K562 (cell line): ENCODE measurements around the gene SATB2. TPM values are rescaled to one million over a fixed set of nuclear protein-coding genes. Genes with fewer than 3 reads are reported as not detected.

ENCODE experiments used
- ATAC-seq: fragments of 200-7000 bp; cut with Tn5 transposase; 3 replicates; pipeline ENCODE4 v1.9.1; 2020; ENCODE audit warnings: moderate library complexity
- BruUV-seq: library from RNA; stranded (reverse); fragments of 400-500 nt; replicated peaks from 2 replicates; lab custom pipeline; 2021; lab: Mats Ljungman, UMichigan
- CTCF ChIA-PET: fragments of 300-600 bp; formaldehyde crosslinking; extraction: SDS; loops from one replicate; lab custom pipeline; 2021; ENCODE audit warnings: low intra/inter-chr PET ratio; lab: Yijun Ruan, JAX
- POLR2A ChIA-PET: fragments of 300-600, 350-650 bp; sonication (Branson Sonifier 250); formaldehyde crosslinking; extraction: SDS; loops from one replicate; lab custom pipeline; 2021; ENCODE audit warnings: antibody characterized with exemption, inconsistent platforms; lab: Yijun Ruan, JAX
- DNase-seq, 4 experiments: peaks; one replicate each; pipeline versions ENCODE4 v3.0.0 to v3.0.0-alpha.2; 2011 to 2018; ENCODE audit warnings: low spot score in 3 of 4, mixed read lengths in 3 of 4; ENCODE audit errors: extremely low read depth in 1 of 4
- FAIRE-seq: peaks from 2 replicates; lab custom pipeline; 2011; peaks lifted over from hg19 to GRCh38; lab: Jason Lieb, UNC
- H2AFZ ChIP-seq: 2 replicates; pipeline ENCODE4 v1.6.0; 2011; ENCODE audit warnings: low read depth, low read length, control low read depth, inconsistent platforms
- H3K27ac ChIP-seq: fragments of 200-600 bp; 3 replicates; pipeline ENCODE4 v1.8.0; 2011; ENCODE audit warnings: low read depth, mild to moderate bottlenecking, control low read depth, inconsistent platforms, low read length, moderate library complexity, mixed read lengths; ENCODE audit errors: extremely low read depth
- H3K27me3 ChIP-seq, 2 experiments: fragments of 300-600 bp in 1 of 2; 2 replicates in 1 of 2; 3 replicates in 1 of 2; pipeline versions ENCODE4 v1.6.0 to v1.8.0; 2011; ENCODE audit warnings: inconsistent platforms in 2 of 2, low read length in 2 of 2, mild to moderate bottlenecking in 1 of 2, mixed read lengths in 1 of 2, moderate library complexity in 1 of 2; ENCODE audit not compliant: control insufficient read depth in 2 of 2, insufficient read depth in 2 of 2
- H3K36me3 ChIP-seq: fragments of 300-600 bp; 3 replicates; pipeline ENCODE4 v1.8.0; 2011; ENCODE audit warnings: mild to moderate bottlenecking, low read length, inconsistent platforms; ENCODE audit not compliant: control insufficient read depth, insufficient read depth
- H3K4me1 ChIP-seq, 2 experiments: fragments of 200-600 bp in 1 of 2; replicated peaks in 1 of 2; 2 replicates in 1 of 2; 3 replicates in 1 of 2; pipeline versions ENCODE4 v1.5.1 to v1.8.0; 2011; ENCODE audit warnings: inconsistent platforms in 2 of 2, low read length in 2 of 2, mild to moderate bottlenecking in 1 of 2, mixed read lengths in 1 of 2, moderate library complexity in 1 of 2; ENCODE audit not compliant: control insufficient read depth in 2 of 2, insufficient read depth in 2 of 2
- H3K4me2 ChIP-seq: 2 replicates; pipeline ENCODE4 v1.6.1; 2011; ENCODE audit warnings: low read length, control low read depth, inconsistent platforms, mixed read lengths; ENCODE audit not compliant: insufficient read depth
- H3K4me3 ChIP-seq: fragments of 200-600 bp; sonication (generic), shearing (Covaris generic); 2 replicates; pipeline ENCODE4 v1.5.1; 2016; ENCODE audit warnings: control low read depth, inconsistent platforms
- H3K79me2 ChIP-seq: fragments of 200-600 bp; 3 replicates; pipeline ENCODE4 v1.8.0; 2011; ENCODE audit warnings: low read length, inconsistent platforms; ENCODE audit not compliant: control insufficient read depth, insufficient read depth
- H3K9ac ChIP-seq, 2 experiments: 2 replicates each; pipeline versions ENCODE4 v1.6.0 to v1.6.1; 2011; ENCODE audit warnings: low read depth in 2 of 2, low read length in 2 of 2, control low read depth in 1 of 2, inconsistent platforms in 1 of 2, mild to moderate bottlenecking in 1 of 2, mixed read lengths in 1 of 2; ENCODE audit not compliant: insufficient read depth in 1 of 2
- H3K9me1 ChIP-seq: one replicate; pipeline ENCODE4 v1.6.0; 2011; ENCODE audit warnings: inconsistent platforms, mild to moderate bottlenecking, low read length, moderate library complexity; ENCODE audit not compliant: control insufficient read depth, insufficient read depth
- H3K9me3 ChIP-seq: replicated peaks from 2 replicates; pipeline ENCODE4 v1.5.1; 2011; ENCODE audit warnings: low read depth, low read length, inconsistent platforms; ENCODE audit not compliant: control insufficient read depth, insufficient read depth
- H4K20me1 ChIP-seq: replicated peaks from 2 replicates; pipeline ENCODE4 v1.6.1; 2011; ENCODE audit warnings: low read length, inconsistent platforms, mixed read lengths; ENCODE audit not compliant: control insufficient read depth, insufficient read depth
- BMI1 ChIP-seq: fragments of 150-350 bp; IDR thresholded peaks from 2 replicates; pipeline ENCODE4 v1.6.1; 2014; ENCODE audit warnings: low read length
- MYBL2 ChIP-seq, 2 experiments: fragments of 450-650 bp in 1 of 2; sonication (generic) in 1 of 2; formaldehyde crosslinking in 1 of 2; IDR thresholded peaks; 2 replicates each; pipeline versions ENCODE4 v1.6.1 to v1.8.1; 2017 to 2022; ENCODE audit warnings: borderline replicate concordance in 1 of 2, inconsistent platforms in 1 of 2, low read depth in 1 of 2, mild to moderate bottlenecking in 1 of 2, missing genetic modification reagents in 1 of 2, moderate library complexity in 1 of 2
- NCOR1 ChIP-seq: fragments of 450-650 bp; IDR thresholded peaks from 2 replicates; pipeline ENCODE4 v1.6.1; 2016; ENCODE audit warnings: mild to moderate bottlenecking, moderate library complexity
- TBP ChIP-seq: optimal IDR thresholded peaks from 2 replicates; pipeline ENCODE3; 2011; ENCODE audit warnings: low read depth, low read length, improper control_type of control experiment
- ZNF512 ChIP-seq: IDR thresholded peaks from 2 replicates; pipeline ENCODE4 v1.6.1; 2016; ENCODE audit warnings: missing genetic modification characterization, missing compliant biosample characterization
- ZNF699 ChIP-seq: fragments of 250-450 bp; sonication (Bioruptor Pico); IDR thresholded peaks from 2 replicates; pipeline ENCODE4 v1.8.0; 2021; ENCODE audit warnings: mild to moderate bottlenecking, moderate library complexity; ENCODE audit not compliant: insufficient replicate concordance
- WGBS: fragments of 100-300 bp; shearing (Covaris generic); methylation state at CpG from one replicate; pipeline ENCODE4 v1.1.6; 2016; ENCODE audit warnings: low coverage, mixed read lengths; ENCODE audit not compliant: insufficient coverage; ENCODE audit errors: missing lambda C conversion rate; 5-methylcytosine and 5-hydroxymethylcytosine counted together
- in situ Hi-C: fragments of 300-500 bp; cut with MboI; formaldehyde crosslinking; loops from 4 replicates; pipeline ENCODE4 v1.15.0; 2018; ENCODE audit warnings: inconsistent platforms, mixed read lengths
- intact Hi-C: fragments of 100-400 bp; cut with micrococcal nuclease; formaldehyde crosslinking; loops from 2 replicates; pipeline ENCODE4 v1.14.2; 2022
- polyA plus RNA-seq, 8 experiments: library from polyadenylated mRNA; depleted of rRNA in 4 of 8; stranded (reverse) in 5 of 8; unstranded in 3 of 8; fragments of >200 nt; fragmentation: Nextera tagmentation in 2 of 8; fragmentation: Illumina TruSeq in 1 of 8; extraction: Ambion mirVana in 2 of 8; extraction: Trizol in 1 of 8; gene quantifications; 2 replicates each; pipeline versions ENCODE4 v1.2.1 to v1.2.3, GENCODE V29; 2011 to 2014; ENCODE audit warnings: inconsistent platforms in 1 of 8, missing spikeins in 1 of 8
- total RNA-seq, 7 experiments: library from RNA; depleted of rRNA in 6 of 7; stranded (reverse); fragments of >200 nt in 6 of 7; fragmentation: Illumina TruSeq in 2 of 7; extraction: Trizol in 2 of 7; gene quantifications; 2 replicates each; pipeline versions ENCODE4 v1.2.1 to v1.2.3, GENCODE V29; 2011 to 2021; ENCODE audit warnings: low replicate concordance in 1 of 7
- TF ChIP-seq, protein P1 (sequence below): fragments of 450-650 bp; IDR thresholded peaks from 2 replicates; pipeline ENCODE4 v1.7.1; 2018; ENCODE audit warnings: mild to moderate bottlenecking, low read depth; ENCODE audit not compliant: partially characterized antibody
- TF ChIP-seq, protein P2 (sequence below), 2 experiments: fragments of 450-650 bp; IDR thresholded peaks; 2 replicates each; pipeline ENCODE4 v1.6.1; 2018; ENCODE audit warnings: mild to moderate bottlenecking in 2 of 2, low read depth in 1 of 2; ENCODE audit not compliant: partially characterized antibody in 2 of 2
- TF ChIP-seq, protein P3 (sequence below): sonication (generic); formaldehyde crosslinking; IDR thresholded peaks from 2 replicates; pipeline ENCODE4 v1.8.0; 2022; ENCODE audit warnings: missing genetic modification reagents, mild to moderate bottlenecking, borderline replicate concordance

Gene SATB2
- total and polyA plus RNA-seq, 9 of the 15 experiments (the other 6 are each of a cell fraction or from before 2014, with no cell fraction given), result 4.5 to 34.0 (median 15.1) TPM

DNA sequence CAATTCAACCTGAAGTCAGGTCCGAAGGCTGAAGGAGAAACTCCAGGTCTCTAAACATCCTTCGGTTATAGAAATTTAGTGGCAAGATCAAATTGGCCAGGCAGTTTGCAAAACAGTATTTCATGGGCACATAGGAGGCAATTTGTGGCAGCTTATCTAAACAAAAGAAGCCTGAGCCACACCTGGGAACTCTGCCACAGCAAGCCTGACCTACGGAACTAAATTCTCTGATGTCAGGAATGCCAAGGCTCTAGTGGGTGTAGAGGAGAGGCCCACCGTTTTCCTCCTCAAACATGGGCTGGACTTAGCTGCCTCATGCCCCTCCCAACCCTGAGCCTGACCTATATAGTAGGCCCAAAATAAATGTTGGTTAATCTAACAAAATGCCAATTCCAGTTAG, 16.0 kb downstream of the SATB2 start:
- Histone ChIP-seq H2AFZ (no peak overlapping the region), H4K20me1 (peaks cover 13% of the 10 kb centered on the region; the same call in 1 of the 2 replicates), H3K9me1 (no peaks in the 10 kb centered on the region), H3K9ac (no peak overlapping the region), H3K9me3 (no peaks in the 10 kb centered on the region), H3K27ac (no peak overlapping the region), H3K4me3 (no peak overlapping the region), H3K27me3 (no peaks in the 10 kb centered on the region), H3K4me1 (peaks cover 0 to 6% of the 10 kb centered on the region in 2 experiments; a peak in 2 of 5 replicates), H3K36me3 (peaks cover 59% of the 10 kb centered on the region), H3K4me2 (no peak overlapping the region), H3K79me2 (peaks cover 95% of the 10 kb centered on the region)
- no TSS peak for BruUV-seq
- FAIRE-seq, result no peak
- no peak for ATAC-seq
- no peak for DNase-seq
- intact Hi-C loops, result no loop called here
- POLR2A ChIA-PET, result no interaction called here
- 86% methylated on average over 4 of the region's 4 CpGs for whole genome bisulfite sequencing
- in situ Hi-C loops, result no loop called here
- CTCF ChIA-PET, result no interaction called here
- no peak for TF ChIP-seq NCOR1
- TF ChIP-seq ZNF512 (tag), result no peak
- no peak for TF ChIP-seq MYBL2 (IDR thresholded peaks at IDR 0.05; ENCODE audit: low read depth)
- no peak for TF ChIP-seq MYBL2 (CRISPR knock-in tag; IDR thresholded peaks at IDR 0.05; ENCODE audit: borderline replicate concordance)
- TF ChIP-seq, protein P1, sequence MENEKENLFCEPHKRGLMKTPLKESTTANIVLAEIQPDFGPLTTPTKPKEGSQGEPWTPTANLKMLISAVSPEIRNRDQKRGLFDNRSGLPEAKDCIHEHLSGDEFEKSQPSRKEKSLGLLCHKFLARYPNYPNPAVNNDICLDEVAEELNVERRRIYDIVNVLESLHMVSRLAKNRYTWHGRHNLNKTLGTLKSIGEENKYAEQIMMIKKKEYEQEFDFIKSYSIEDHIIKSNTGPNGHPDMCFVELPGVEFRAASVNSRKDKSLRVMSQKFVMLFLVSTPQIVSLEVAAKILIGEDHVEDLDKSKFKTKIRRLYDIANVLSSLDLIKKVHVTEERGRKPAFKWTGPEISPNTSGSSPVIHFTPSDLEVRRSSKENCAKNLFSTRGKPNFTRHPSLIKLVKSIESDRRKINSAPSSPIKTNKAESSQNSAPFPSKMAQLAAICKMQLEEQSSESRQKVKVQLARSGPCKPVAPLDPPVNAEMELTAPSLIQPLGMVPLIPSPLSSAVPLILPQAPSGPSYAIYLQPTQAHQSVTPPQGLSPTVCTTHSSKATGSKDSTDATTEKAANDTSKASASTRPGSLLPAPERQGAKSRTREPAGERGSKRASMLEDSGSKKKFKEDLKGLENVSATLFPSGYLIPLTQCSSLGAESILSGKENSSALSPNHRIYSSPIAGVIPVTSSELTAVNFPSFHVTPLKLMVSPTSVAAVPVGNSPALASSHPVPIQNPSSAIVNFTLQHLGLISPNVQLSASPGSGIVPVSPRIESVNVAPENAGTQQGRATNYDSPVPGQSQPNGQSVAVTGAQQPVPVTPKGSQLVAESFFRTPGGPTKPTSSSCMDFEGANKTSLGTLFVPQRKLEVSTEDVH, result no peak
- TF ChIP-seq TBP, result no peak
- no peak for TF ChIP-seq BMI1
- TF ChIP-seq, protein P2, sequence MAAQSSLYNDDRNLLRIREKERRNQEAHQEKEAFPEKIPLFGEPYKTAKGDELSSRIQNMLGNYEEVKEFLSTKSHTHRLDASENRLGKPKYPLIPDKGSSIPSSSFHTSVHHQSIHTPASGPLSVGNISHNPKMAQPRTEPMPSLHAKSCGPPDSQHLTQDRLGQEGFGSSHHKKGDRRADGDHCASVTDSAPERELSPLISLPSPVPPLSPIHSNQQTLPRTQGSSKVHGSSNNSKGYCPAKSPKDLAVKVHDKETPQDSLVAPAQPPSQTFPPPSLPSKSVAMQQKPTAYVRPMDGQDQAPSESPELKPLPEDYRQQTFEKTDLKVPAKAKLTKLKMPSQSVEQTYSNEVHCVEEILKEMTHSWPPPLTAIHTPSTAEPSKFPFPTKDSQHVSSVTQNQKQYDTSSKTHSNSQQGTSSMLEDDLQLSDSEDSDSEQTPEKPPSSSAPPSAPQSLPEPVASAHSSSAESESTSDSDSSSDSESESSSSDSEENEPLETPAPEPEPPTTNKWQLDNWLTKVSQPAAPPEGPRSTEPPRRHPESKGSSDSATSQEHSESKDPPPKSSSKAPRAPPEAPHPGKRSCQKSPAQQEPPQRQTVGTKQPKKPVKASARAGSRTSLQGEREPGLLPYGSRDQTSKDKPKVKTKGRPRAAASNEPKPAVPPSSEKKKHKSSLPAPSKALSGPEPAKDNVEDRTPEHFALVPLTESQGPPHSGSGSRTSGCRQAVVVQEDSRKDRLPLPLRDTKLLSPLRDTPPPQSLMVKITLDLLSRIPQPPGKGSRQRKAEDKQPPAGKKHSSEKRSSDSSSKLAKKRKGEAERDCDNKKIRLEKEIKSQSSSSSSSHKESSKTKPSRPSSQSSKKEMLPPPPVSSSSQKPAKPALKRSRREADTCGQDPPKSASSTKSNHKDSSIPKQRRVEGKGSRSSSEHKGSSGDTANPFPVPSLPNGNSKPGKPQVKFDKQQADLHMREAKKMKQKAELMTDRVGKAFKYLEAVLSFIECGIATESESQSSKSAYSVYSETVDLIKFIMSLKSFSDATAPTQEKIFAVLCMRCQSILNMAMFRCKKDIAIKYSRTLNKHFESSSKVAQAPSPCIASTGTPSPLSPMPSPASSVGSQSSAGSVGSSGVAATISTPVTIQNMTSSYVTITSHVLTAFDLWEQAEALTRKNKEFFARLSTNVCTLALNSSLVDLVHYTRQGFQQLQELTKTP (IDR thresholded peaks at IDR 0.05; ENCODE audit: low read depth in 1 of 2, partially characterized antibody in 2 of 2), result no peak
- TF ChIP-seq ZNF699 (CRISPR knock-in tag), result no peak
- TF ChIP-seq, protein P3, sequence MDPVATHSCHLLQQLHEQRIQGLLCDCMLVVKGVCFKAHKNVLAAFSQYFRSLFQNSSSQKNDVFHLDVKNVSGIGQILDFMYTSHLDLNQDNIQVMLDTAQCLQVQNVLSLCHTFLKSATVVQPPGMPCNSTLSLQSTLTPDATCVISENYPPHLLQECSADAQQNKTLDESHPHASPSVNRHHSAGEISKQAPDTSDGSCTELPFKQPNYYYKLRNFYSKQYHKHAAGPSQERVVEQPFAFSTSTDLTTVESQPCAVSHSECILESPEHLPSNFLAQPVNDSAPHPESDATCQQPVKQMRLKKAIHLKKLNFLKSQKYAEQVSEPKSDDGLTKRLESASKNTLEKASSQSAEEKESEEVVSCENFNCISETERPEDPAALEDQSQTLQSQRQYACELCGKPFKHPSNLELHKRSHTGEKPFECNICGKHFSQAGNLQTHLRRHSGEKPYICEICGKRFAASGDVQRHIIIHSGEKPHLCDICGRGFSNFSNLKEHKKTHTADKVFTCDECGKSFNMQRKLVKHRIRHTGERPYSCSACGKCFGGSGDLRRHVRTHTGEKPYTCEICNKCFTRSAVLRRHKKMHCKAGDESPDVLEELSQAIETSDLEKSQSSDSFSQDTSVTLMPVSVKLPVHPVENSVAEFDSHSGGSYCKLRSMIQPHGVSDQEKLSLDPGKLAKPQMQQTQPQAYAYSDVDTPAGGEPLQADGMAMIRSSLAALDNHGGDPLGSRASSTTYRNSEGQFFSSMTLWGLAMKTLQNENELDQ, result no peak
